HG03196 (cell line): ENCODE data around the gene P2RX7.
"Not testable (repeated sequence)": the region's sequence is repeated elsewhere in the genome, so short reads cannot be mapped to it uniquely, and the experiment has no call there.

Source experiments
- ATAC-seq: cut with Tn5 transposase; IDR thresholded peaks from one replicate; pipeline ENCODE4 v1.9.1; 2021; ENCODE audit not compliant: unreplicated experiment

P2RX7 gene

DNA sequence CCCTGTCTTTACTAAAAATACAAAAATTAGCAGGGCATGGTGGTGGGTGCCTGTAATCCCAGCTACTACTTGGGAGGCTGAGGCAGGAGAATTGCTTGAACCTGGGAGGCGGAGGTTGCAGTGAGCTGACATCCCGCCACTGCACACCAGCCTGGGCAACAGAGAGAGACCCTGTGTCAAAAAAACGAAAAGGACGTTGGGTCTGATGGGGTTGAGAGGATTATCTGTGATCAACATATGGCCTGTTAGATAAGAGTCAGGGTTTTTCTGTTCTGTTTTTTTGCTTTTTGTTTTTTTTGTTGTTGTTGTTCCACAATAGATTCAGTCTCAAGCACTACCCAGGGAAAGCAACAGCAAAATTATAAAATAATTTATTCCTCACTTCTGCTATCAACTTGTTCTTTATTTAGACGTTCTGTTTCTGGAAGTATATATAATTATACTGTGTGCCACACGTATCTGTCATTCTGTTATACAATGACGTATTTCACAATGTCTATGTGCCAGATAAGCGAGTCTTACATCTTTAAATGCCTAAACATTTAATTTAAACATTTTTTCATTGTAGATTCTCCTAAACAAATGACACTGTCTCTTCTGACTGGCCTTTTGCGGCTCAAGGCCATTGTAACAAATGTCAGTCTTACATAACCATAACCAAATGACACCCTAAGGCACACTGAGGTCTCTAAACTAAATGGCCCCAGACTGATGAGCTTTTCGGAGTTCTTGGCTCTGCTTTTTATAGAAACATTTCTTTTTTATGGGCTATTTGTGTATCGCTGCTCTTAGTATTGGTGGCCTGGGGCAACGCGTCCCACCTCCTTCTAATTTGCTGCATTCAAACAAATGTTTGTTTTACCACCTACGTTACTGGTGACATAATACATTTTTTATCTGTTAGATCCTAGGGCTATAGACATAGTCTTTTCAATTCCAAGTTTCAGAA lies 70.0 kb downstream of the P2RX7 start:
- no peak for ATAC-seq

DNA sequence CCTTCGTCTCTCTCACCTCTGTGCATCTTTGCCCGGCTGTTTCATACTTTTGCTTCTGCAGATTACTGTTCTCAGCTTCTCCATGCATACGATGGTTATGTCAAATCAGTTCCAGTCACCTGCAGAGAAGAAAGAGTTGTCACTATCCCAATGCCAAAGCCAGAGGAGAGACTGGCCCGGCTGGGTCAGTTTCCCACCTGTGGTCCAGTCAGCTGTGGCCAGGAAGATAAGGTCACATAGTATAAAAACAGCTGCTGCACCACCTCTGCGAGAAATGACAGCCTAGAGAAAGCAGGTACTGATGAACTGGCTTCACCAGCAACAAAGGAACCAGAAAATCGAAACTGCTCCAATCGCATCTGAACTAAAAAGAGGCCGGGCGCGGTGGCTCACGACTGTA lies 70.8 kb downstream of the P2RX7 start:
- ATAC-seq: no peak

DNA sequence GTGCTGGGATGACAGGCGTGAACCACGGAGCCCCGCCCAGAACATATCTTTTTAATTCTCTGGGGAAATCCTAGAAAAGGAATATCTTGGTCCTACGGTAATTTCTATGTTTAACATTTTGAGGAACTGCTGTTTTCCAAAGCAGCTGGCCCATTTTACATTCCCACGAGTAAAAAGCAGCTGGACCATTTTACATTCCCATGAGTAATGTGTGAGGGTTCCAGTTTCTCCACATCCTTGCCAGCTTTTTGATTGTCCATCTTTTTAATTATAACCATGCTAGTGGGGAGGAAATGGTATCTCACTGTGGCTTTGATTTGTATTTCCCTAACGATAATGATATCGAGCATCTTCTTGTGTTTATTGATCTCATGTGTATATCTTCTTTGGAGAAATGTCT lies 72.8 kb downstream of the P2RX7 start:
- no peak for ATAC-seq

DNA sequence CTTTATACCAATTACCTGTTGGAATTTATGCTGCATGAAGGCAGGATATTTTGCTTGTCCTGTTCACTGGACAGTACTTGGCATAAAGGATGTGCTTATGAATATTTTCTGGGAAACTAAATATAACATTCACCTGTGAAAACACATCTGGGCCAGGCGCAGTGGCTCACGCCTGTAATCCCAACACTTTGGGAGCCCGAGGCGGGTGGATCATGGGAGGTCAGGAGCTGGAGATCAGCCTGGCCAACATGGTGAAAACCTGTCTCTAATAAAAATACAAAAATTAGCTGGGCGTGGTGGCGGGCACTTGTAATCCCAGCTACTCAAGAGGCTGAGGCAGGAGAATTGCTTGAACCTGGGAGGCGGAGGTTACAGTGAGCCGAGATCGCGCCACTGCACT lies 75.9 kb downstream of the P2RX7 start:
- not testable (repeated sequence) for ATAC-seq

DNA sequence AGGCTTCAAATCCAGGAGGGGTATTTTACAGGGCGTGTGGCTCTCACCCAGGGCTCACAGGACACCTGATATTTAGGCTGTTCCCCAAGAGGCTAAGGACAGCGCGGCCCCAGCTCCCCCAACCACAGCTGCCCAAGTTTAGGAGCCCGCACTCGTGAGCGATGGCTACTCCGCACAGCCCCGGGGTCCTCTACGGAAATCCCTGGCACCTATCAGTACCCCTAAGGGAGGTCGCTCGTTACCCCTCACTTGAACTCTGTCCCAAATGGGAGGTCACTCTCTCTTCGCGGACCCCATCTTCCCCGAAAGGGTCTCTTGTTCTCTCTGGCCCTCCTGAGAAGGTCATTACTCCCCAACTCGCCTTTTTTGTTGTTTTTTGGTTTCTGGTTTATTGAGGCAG lies 76.5 kb downstream of the P2RX7 start:
- no peak for ATAC-seq

DNA sequence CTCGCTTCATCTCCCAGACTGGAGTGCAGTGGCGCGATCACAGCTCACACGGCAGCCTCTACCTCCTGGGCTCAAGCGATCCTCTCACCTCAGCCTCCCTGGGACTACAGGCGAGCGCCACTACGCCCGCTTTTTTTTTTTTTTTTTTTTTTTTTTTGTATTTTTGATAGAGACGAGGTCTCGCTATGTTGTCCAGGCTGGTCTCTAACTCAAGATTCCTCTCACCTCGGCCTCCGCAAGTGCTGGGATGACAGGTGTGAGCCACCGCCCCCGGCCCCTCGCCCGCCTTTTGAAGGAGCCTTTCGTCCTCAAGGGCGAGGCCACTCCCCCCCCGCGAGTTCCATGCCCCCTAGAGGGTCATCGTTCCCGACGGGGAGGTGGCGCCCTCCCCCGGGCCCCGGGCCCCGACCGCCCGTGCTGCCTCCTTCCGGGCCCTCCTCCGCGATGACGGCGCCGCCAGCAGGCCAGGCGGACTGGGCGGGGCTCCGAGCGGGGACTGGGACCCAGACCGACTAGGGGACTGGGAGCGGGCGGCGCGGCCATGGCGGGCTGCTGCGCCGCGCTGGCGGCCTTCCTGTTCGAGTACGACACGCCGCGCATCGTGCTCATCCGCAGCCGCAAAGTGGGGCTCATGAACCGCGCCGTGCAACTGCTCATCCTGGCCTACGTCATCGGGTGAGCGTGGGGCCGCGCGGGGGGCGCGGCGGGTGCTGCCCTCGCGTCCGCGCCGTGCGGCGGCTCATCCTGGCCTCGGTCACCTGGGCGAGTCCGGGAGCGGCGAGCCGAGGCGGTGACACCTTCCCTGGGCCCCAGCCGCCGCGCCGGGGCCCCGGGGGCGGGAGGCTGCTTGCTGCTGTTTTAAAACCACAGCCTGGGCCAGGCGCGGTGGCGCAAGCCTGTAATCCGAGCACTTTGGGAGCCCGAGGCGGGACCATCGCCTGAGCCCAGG lies 77.2 kb downstream of the P2RX7 start, which contains the start of gene P2RX4:
Gene P2RX4 (plus strand): TSS at position 506 of the 949 bp plus-strand sequence. CDS start 36 bp downstream, at position 542.
- peak; percentile 82 for ATAC-seq

DNA sequence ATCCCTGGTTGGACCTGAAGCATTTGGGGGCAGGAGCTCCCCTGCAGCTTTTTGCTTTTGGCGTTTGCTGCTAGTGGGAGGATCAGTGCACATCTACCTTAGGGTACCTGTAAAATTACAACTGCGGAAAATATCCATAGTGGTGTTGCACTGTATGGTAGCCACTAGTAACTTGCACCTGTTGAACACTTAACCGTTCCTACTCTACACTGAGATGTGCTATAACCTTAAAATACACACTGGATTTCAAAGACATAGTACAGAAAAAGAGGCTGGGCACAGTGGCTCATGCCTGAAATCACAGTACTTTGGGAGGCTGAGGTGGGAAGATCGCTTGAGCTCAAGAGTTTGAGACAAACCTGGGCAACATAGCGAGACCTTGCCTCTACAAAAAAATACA lies 80.2 kb downstream of the P2RX7 start:
- ATAC-seq: no peak

DNA sequence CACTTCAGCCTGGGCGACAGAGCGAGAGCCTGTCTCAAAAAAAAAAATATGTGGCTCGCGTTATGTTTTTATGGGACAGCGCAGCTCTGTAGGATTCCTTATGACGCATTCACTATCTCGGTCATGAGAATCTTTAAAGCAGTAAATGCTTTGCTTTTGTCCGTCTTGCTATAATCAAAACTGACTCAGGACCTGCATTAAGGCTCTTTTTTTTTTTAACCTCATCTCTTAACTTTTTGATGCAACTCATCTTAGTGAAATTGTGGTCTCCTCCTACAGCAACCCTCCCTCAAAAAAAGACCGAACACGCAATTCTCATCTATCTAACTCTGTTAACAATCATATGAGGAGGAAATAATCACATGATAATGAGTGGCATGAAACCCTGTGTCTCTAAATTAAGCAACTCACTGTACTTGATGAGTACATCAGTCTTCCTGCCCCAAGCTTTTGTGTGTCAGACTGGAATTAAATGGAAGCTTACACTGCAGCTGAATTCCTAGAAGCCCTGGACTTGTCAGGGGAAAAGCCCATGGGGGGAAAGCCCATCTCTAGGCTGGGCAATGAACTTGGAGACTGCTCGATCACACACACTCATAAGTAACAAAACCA lies 81.6 kb downstream of the P2RX7 start:
- no peak for ATAC-seq

DNA sequence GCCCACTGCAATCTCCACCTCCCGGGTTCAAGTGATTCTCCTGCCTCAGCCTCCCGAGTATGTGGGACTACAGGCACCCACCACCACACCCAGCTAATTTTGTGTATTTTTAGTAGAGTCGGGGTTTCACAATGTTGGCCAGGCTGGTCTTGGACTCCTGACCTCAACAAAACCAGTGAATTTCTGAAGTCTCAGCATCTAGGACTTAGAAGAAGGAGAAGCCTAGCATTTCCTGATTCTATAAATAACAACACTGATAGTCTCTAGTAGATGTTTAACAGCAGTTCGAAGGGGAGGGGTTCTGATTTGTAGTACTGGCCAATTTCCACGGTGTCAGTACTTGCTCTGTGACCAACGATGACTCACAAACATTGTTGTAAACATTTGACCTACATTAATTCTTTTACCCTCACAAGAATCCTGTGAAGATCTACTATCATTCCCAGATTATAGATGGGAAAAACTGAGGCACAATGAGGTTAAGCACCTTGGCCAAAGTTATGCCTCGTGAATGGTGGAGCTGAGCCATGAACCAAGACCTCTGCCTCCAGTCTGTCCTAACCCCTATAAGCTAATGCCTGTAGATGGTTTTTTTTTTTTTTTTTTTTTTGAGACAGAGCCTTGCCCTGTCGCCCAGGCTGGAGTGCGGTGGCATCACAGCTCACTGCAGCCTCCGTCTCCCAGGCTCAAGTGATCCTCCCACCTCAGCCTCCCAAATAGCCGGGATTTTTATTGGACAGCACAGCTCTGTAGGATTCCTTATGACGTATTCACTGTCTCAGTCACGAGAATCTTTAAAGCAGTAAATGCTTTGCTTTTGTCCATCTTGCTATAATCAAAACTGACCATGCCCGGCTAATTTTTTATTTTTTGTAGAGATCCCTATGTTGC lies 82.4 kb downstream of the P2RX7 start:
- no peak for ATAC-seq

DNA sequence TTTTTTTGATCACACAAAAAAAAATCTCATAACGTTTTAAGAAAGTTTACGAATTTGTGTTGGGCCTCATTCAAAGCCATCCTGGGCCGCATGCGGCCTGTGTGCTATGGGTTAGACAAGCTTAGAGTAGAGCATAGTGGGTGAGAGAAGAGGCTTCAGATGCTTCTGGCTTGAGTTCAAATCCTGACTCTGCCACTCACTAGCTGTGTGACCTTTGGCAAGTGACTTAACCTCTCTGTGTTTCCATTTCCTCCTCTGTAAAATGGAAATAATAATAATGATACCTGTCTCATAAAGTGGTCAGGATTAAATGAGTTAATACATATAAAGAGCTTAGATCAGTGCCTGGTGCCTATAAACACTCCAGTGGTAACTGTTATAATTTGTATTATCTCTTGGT lies 83.4 kb downstream of the P2RX7 start:
- ATAC-seq: no peak

DNA sequence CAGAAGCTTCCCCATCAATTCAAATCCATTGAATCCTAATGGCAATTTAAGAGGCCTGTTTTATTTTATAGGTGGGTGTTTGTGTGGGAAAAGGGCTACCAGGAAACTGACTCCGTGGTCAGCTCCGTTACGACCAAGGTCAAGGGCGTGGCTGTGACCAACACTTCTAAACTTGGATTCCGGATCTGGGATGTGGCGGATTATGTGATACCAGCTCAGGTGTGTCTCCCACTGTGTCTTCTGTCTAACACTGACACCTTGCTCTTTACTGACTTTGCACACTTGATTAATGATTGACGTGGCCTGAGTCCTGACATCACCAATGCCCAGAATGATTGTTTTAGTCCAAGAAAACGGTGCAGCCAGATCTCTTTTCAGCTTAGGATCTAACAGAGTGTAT lies 84.4 kb downstream of the P2RX7 start:
- no peak for ATAC-seq

DNA sequence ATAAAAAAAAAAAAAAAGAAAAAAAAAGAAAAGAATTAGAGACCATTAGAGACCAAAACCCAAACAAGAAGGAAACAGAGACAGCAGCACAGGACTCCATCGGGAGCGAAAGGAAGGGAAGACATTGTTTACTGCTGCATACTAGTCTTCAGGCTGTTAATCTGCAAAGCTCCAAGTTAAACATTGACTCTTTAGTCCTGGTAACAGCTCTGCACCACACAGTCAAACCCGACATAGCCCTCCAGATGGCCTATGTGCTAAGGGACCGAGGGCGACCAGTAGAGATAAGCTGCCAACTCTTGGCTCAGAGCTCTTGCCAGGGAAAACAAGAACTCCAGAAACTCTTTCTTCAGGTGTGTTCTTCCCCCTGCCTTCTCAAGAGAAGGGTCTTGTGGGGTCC lies 85.1 kb downstream of the P2RX7 start:
- no peak for ATAC-seq

DNA sequence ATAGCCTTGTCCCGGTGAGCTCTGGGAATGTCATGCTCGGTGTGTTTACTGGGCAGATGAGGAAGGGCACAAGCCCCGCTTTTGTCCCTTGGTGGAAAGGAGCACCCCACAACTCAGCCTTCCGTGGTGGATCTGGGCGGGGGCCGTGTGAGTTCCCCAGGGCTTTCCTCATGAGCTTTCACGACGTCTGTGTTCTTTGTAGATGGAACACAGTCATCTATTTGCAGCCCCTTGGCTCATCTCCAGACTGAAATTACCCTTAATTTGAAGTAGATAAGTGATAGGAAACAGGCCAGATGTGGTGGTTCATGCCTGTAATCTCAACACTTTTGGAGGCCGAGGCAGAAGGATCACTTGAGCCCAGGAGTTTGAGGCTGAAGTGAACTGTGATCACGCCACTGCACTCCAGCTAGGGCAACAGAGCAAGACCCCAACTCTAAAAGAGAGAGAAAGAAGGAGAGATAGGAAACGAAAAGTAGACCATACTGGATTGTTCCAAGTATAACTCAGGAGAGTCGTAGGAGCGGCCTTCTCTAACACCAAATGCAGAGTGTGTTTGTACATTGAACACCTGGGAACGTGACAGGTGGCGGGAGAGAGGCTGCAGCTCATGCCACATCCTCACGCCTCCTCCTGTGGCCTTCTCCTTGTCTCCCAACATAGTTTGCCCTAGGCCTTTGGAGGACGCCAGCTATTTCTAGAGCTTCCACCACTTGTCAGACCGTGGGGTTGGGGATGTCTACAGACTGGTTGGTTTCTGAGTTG lies 86.1 kb downstream of the P2RX7 start:
- ATAC-seq: no peak

DNA sequence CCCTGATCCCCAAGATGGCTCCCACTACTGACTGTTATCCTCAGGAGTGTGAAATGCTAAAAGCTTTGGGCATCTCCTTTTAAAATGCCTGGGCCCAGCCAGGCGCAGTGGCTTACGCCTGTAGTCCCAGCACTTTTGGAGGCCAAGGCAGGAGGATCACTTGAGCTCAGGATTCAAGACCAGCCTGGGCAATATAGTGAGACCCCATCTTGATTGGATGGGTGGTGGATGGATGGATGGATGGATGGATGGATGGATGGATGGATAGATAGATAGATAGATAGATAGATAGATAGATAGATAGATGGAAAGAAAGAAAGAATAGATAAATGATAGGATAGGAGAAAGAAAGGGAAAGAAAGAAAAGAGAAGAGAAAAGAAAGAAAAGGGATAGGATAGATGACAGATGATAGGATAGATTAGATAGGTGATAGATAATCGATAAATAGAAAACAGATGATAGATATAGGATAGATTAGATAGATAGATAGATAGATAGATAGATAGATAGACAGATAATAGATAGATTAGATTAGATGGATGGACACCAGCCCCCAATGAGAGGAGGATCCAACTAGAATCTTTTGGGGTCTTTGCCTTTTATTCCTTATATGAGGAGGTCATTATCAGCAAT lies 86.8 kb downstream of the P2RX7 start:
- ATAC-seq: no peak

DNA sequence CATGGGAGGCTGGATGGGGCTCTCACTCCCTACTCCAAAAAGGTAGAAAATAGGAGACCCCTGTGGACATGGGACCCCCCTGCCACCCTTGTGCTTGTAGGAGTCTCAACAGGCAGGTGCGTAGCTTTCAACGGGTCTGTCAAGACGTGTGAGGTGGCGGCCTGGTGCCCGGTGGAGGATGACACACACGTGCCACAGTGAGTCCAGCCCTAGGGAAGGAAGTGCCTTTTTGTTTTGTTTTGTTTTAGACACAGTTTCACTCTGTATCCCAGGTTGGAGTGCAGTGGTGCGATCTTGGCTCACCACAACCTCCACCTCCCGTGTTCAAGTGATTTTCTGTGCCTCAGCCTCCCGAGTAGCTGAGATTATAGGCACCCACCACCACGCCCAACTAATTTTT lies 90.2 kb downstream of the P2RX7 start:
- ATAC-seq: no peak

DNA sequence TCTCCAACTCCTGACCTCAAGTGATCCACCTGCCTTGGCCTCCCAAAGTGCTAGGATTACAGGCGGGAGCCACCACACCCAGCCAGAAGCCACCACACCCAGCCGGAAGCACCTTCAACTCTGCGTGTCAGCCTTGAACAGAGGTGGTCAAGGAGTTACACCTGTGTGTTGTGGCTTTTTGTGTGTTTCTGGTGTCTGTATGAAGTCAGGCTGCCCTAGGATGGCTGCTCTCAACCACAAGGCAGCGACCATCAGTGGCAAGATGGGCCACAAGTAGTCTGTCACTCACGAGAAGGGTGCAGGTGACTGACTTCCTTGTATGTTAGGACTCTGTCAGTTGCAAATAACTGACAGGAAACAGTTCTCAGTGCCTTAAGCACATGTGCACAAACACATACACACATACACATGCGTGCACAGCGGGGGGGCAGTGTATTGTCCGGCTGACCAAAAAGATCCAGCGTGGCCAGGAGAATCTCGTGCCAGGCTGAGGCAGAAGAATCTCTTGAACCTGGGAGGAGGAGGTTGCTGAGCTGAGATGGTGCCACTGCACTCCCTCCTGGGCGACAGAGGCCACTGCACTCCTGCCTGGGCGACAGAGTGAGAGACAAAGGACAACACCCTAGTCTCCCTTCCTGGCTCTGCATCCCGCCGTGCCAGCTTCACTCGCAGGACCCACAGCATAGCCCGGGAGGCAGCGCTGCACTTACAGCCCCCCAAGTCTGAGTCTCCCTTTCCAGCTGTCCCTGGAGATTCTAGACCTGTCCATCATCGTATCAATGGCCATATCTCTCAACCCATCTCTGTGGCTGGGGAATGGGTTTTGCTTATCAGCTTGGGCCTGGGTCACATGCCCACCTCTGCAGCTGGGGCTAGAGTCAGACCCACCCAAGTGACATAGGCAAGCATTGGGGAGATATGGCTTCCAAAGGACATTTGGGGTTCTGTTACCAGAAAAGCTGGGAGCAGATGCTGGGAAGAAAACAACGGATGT lies 90.9 kb downstream of the P2RX7 start:
- ATAC-seq: no peak

DNA sequence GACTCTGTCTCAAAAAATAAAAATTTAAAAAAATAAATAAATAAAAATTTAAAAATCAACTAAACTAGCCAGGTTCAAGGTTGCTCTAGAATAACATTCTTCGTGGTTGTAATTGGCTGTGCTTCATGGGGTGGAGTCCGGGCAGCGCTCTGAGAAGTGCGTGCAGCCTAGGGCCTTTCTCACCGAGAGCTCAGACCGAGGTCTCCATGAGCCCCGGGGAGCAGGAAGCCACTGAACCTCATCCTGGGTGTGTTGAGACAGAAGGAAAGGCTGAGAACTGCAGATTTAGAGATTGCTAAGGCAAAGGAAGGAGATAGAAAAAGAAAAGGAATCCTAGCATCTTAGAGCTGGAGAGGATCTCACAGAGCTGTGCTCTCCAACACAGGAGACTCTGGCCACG lies 91.9 kb downstream of the P2RX7 start:
- no peak for ATAC-seq

DNA sequence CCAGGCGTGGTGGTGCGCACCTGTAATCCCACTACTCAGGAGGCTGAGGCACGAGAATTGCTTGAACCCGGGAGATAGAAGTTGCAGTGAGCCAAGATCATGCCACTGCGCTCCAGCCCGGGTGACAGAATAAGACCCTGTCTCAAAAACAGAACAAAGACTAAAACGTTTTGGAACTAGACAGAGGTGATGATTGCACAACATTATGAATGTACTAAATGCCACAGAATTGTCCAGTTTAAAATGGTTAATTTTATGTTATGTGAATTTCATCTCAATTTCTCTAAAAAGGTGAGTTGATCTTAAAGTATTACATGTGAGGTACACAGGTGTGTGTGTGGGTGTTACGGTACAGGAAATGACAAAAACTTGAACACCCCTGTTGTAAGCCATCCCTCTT lies 93.7 kb downstream of the P2RX7 start:
- no peak for ATAC-seq
